Panc1 (cell line): ENCODE results near the gene RFT1. TPM values are rescaled to one million over a fixed set of nuclear protein-coding genes. Genes with fewer than 3 reads are reported as not detected.

Source experiments
- ATAC-seq: fragments of 200-7000 bp; cut with Tn5 transposase; 2 replicates; pipeline ENCODE4 v1.9.1; 2020; ENCODE audit warnings: mild to moderate bottlenecking, moderate library complexity
- BruUV-seq: library from RNA; stranded (reverse); fragments of 400-500 nt; replicated peaks from 2 replicates; lab custom pipeline; 2021; lab: Mats Ljungman, UMichigan
- CTCF ChIA-PET: fragments of 300-600 bp; sonication (Branson Sonifier 250); formaldehyde crosslinking; loops from one replicate; lab custom pipeline; 2022; ENCODE audit warnings: antibody characterized with exemption; lab: Charles Lee
- POLR2A ChIA-PET: fragments of 300-600 bp; sonication (Branson Sonifier 250); formaldehyde crosslinking; loops from one replicate; lab custom pipeline; 2022; ENCODE audit warnings: antibody characterized with exemption; lab: Charles Lee
- DNase-seq: peaks from one replicate; pipeline ENCODE4 v3.0.0-alpha.2; 2010; ENCODE audit warnings: low read depth, low spot score
- H3K27ac ChIP-seq: 2 replicates; pipeline ENCODE4 v1.5.1; 2011; ENCODE audit warnings: mild to moderate bottlenecking, low read length, inconsistent platforms
- H3K27me3 ChIP-seq: fragments of 200-500 bp; sonication (Bioruptor generic); 2 replicates; pipeline ENCODE4 v1.6.0; 2014; ENCODE audit warnings: low read length, inconsistent platforms; ENCODE audit not compliant: control insufficient read depth, insufficient read depth
- H3K36me3 ChIP-seq: fragments of 200-500 bp; sonication (Bioruptor generic); 2 replicates; pipeline ENCODE4 v1.5.1; 2014; ENCODE audit warnings: inconsistent platforms, mild to moderate bottlenecking, low read length, moderate library complexity; ENCODE audit not compliant: control insufficient read depth, insufficient read depth
- H3K4me1 ChIP-seq: 2 replicates; pipeline ENCODE4 v1.5.1; 2011; ENCODE audit warnings: inconsistent platforms, mild to moderate bottlenecking, low read length, moderate library complexity; ENCODE audit not compliant: control insufficient read depth, insufficient read depth
- H3K4me3 ChIP-seq, 2 experiments: 2 replicates each; pipeline ENCODE4 v1.5.1; 2011 to 2012; ENCODE audit warnings: low read depth in 2 of 2, low read length in 2 of 2, mild to moderate bottlenecking in 2 of 2, inconsistent platforms in 1 of 2, moderate library complexity in 1 of 2
- H3K9me3 ChIP-seq: fragments of 200-500 bp; sonication (Bioruptor generic); 2 replicates; pipeline ENCODE4 v1.5.1; 2014; ENCODE audit warnings: low read depth, mild to moderate bottlenecking, inconsistent platforms, low read length, moderate library complexity; ENCODE audit not compliant: control insufficient read depth, insufficient read depth
- CTCF ChIP-seq: fragments of 450-650 bp; IDR thresholded peaks from 2 replicates; pipeline ENCODE4 v1.5.1; 2017; ENCODE audit warnings: mild to moderate bottlenecking
- POLR2AphosphoS5 ChIP-seq: IDR thresholded peaks from 2 replicates; pipeline ENCODE4 v1.6.1; 2012; ENCODE audit warnings: mild to moderate bottlenecking, low read depth, low read length, moderate library complexity
- REST ChIP-seq, 2 experiments: IDR thresholded peaks; 2 replicates each; pipeline ENCODE4 v1.6.1; 2011 to 2012; ENCODE audit warnings: low read depth in 2 of 2, control low read depth in 1 of 2, low read length in 1 of 2, mild to moderate bottlenecking in 1 of 2, moderate library complexity in 1 of 2; ENCODE audit not compliant: insufficient read depth in 1 of 2
- SIN3A ChIP-seq: IDR thresholded peaks from 2 replicates; pipeline ENCODE4 v1.6.1; 2012; ENCODE audit warnings: low read depth, mild to moderate bottlenecking, low read length, moderate library complexity, borderline replicate concordance; ENCODE audit not compliant: insufficient read depth
- TCF7L2 ChIP-seq: IDR thresholded peaks from 2 replicates; pipeline ENCODE4 v1.6.1; 2011; ENCODE audit warnings: mild to moderate bottlenecking, low read depth, low read length, inconsistent platforms
- in situ Hi-C: cut with HindIII; loops from 2 replicates; pipeline ENCODE4 v1.10.0; 2016; ENCODE audit warnings: low sequenced_read_pairs, low pct_unique_long_range_greater_than_20kb
- intact Hi-C: fragments of 100-400 bp; cut with micrococcal nuclease; formaldehyde crosslinking; loops from one replicate; pipeline ENCODE4 v1.10.0; 2022; ENCODE audit not compliant: unreplicated experiment
- total RNA-seq: library from RNA; stranded (reverse); gene quantifications from one replicate; pipeline ENCODE4 v1.2.1, GENCODE V29; 2021; ENCODE audit not compliant: unreplicated experiment

The RFT1 gene
- total RNA-seq, 1 experiment from 2014 or later: 21.0 TPM

- DNase-seq: no peak
- no peak for ATAC-seq
- no peak overlapping the region for H3K27ac ChIP-seq
- H3K4me1 ChIP-seq: peaks cover 5% of the 10 kb centered on the region; the same call in 1 of the 2 replicates
- ChIA-PET CTCF (no interaction called here), POLR2A (no interaction called here)
- no TSS peak for BruUV-seq
- no peak for TF ChIP-seq REST (IDR thresholded peaks at IDR 0.05; ENCODE audit: insufficient read depth in 1 of 2, low read depth in 2 of 2, low read length in 1 of 2)
- TF ChIP-seq TCF7L2: no peak
- no peak for TF ChIP-seq POLR2AphosphoS5
- no peak overlapping the region for H3K4me3 ChIP-seq
- no peaks in the 10 kb centered on the region for H3K9me3 ChIP-seq
- no peaks in the 10 kb centered on the region for H3K36me3 ChIP-seq
- intact Hi-C loops: no loop called here
- in situ Hi-C loops: no loop called here
- H3K27me3 ChIP-seq: no peaks in the 10 kb centered on the region
These were observed 16.2 kb upstream of the RFT1 start for GRCh38 chr3:53146319-53146891.

- ChIA-PET CTCF (no interaction called here), POLR2A (no interaction called here)
- ATAC-seq (no peak), DNase-seq (no peak)
- no peak overlapping the region for H3K27ac ChIP-seq
- BruUV-seq: no TSS peak
- intact Hi-C loops: no loop called here
- TF ChIP-seq TCF7L2: no peak
- TF ChIP-seq SIN3A: no peak
- no peak for TF ChIP-seq REST (IDR thresholded peaks at IDR 0.05; ENCODE audit: insufficient read depth in 1 of 2, low read depth in 2 of 2, low read length in 1 of 2)
- no peak for TF ChIP-seq CTCF
- no peak for TF ChIP-seq POLR2AphosphoS5
- H3K4me1 ChIP-seq: peaks cover 4% of the 10 kb centered on the region; the same call in 1 of the 2 replicates
- in situ Hi-C loops: no loop called here
- no peaks in the 10 kb centered on the region for H3K36me3 ChIP-seq
- H3K27me3 ChIP-seq: no peaks in the 10 kb centered on the region
- no peaks in the 10 kb centered on the region for H3K9me3 ChIP-seq
- no peak overlapping the region for H3K4me3 ChIP-seq
These were observed 15.5 kb upstream of the RFT1 start for GRCh38 chr3:53145713-53146080.
